Measurements from ENCODE around the gene PRDM16.
A peak's percentile ranks its signal among the peaks of the same experiment; 100 is the strongest.

Gene PRDM16

GRCh38 chr1:3062616-3063378 is 6.2 kb upstream of the PRDM16 start:
- DNase-seq (ENCODE audit: low read depth, low spot score) = no peak
- H3K9ac ChIP-seq (ENCODE audit: insufficient read length, low read depth) = peak overlapping the region; percentile 72
- TF ChIP-seq YY1 (IDR thresholded peaks at IDR 0.05; ENCODE audit: insufficient read depth, insufficient read length) (no peak), ZNF274 (IDR thresholded peaks at IDR 0.05; ENCODE audit: low read depth, low read length) (no peak), SUZ12 (IDR thresholded peaks at IDR 0.05; ENCODE audit: extremely low read depth, insufficient read depth, insufficient read length) (no peak)
- peaks cover 52% of the 10 kb centered on the region for H3K27me3 ChIP-seq (ENCODE audit: insufficient read depth, insufficient read length)
- peak overlapping the region; percentile 47 for H3K4me3 ChIP-seq (ENCODE audit: insufficient read length, low read depth)
- no peaks in the 10 kb centered on the region for H3K36me3 ChIP-seq (ENCODE audit: insufficient read depth, insufficient read length, low read length)
- peaks cover 14% of the 10 kb centered on the region for H3K4me1 ChIP-seq (ENCODE audit: insufficient read depth, insufficient read length)
- no peaks in the 10 kb centered on the region for H3K9me3 ChIP-seq (ENCODE audit: insufficient read depth, low read length)

GRCh38 chr1:3063379-3064295 is 5.4 kb upstream of the PRDM16 start:
- H3K4me3 ChIP-seq (ENCODE audit: insufficient read length, low read depth) = peak overlapping the region; percentile 47
- no peak for TF ChIP-seq YY1 (IDR thresholded peaks at IDR 0.05; ENCODE audit: insufficient read depth, insufficient read length)
- peak; percentile 25 for TF ChIP-seq SUZ12 (IDR thresholded peaks at IDR 0.05; ENCODE audit: extremely low read depth, insufficient read depth, insufficient read length)
- DNase-seq (ENCODE audit: low read depth, low spot score) = no peak
- H3K9ac ChIP-seq (ENCODE audit: insufficient read length, low read depth) = peak overlapping the region; percentile 72
- peaks cover 58% of the 10 kb centered on the region for H3K27me3 ChIP-seq (ENCODE audit: insufficient read depth, insufficient read length)
- H3K9me3 ChIP-seq (ENCODE audit: insufficient read depth, low read length) = no peaks in the 10 kb centered on the region
- peaks cover 14% of the 10 kb centered on the region for H3K4me1 ChIP-seq (ENCODE audit: insufficient read depth, insufficient read length)
- H3K36me3 ChIP-seq (ENCODE audit: insufficient read depth, insufficient read length, low read length) = no peaks in the 10 kb centered on the region

GRCh38 chr1:3064296-3064850 is 4.6 kb upstream of the PRDM16 start:
- Histone ChIP-seq H3K9me3 (ENCODE audit: insufficient read depth, low read length) (no peaks in the 10 kb centered on the region), H3K9ac (ENCODE audit: insufficient read length, low read depth) (no peak overlapping the region), H3K36me3 (ENCODE audit: insufficient read depth, insufficient read length, low read length) (no peaks in the 10 kb centered on the region), H3K4me1 (ENCODE audit: insufficient read depth, insufficient read length) (peaks cover 14% of the 10 kb centered on the region), H3K27me3 (ENCODE audit: insufficient read depth, insufficient read length) (peaks cover 56% of the 10 kb centered on the region), H3K4me3 (ENCODE audit: insufficient read length, low read depth) (no peak overlapping the region)
- no peak for DNase-seq (ENCODE audit: low read depth, low spot score)
- peak; percentile 12 for TF ChIP-seq SUZ12 (IDR thresholded peaks at IDR 0.05; ENCODE audit: extremely low read depth, insufficient read depth, insufficient read length)
- no peak for TF ChIP-seq ZNF274 (IDR thresholded peaks at IDR 0.05; ENCODE audit: low read depth, low read length)

GRCh38 chr1:3064901-3065300 is 4.1 kb upstream of the PRDM16 start:
- Histone ChIP-seq H3K4me3 (ENCODE audit: insufficient read length, low read depth) (no peak overlapping the region), H3K27me3 (ENCODE audit: insufficient read depth, insufficient read length) (peaks cover 58% of the 10 kb centered on the region)

GRCh38 chr1:3065396-3065795 is 3.6 kb upstream of the PRDM16 start:
- H3K4me1 ChIP-seq (ENCODE audit: insufficient read depth, insufficient read length) = peaks cover 14% of the 10 kb centered on the region
- no peaks in the 10 kb centered on the region for H3K9me3 ChIP-seq (ENCODE audit: insufficient read depth, low read length)
- TF ChIP-seq SUZ12 (IDR thresholded peaks at IDR 0.05; ENCODE audit: extremely low read depth, insufficient read depth, insufficient read length) (no peak), YY1 (IDR thresholded peaks at IDR 0.05; ENCODE audit: insufficient read depth, insufficient read length) (no peak), ZNF274 (IDR thresholded peaks at IDR 0.05; ENCODE audit: low read depth, low read length) (no peak)
- H3K9ac ChIP-seq (ENCODE audit: insufficient read length, low read depth) = no peak overlapping the region
- DNase-seq (ENCODE audit: low read depth, low spot score) = no peak
- H3K4me3 ChIP-seq (ENCODE audit: insufficient read length, low read depth) = no peak overlapping the region
- peaks cover 60% of the 10 kb centered on the region for H3K27me3 ChIP-seq (ENCODE audit: insufficient read depth, insufficient read length)
- H3K36me3 ChIP-seq (ENCODE audit: insufficient read depth, insufficient read length, low read length) = no peaks in the 10 kb centered on the region

More at GRCh38 chr1:3064901-3065300, 4.1 kb upstream of the PRDM16 start:
- Histone ChIP-seq H3K9me3 (ENCODE audit: insufficient read depth, low read length) (no peaks in the 10 kb centered on the region), H3K9ac (ENCODE audit: insufficient read length, low read depth) (no peak overlapping the region), H3K4me1 (ENCODE audit: insufficient read depth, insufficient read length) (peaks cover 14% of the 10 kb centered on the region), H3K36me3 (ENCODE audit: insufficient read depth, insufficient read length, low read length) (no peaks in the 10 kb centered on the region)
- no peak for DNase-seq (ENCODE audit: low read depth, low spot score)
- TF ChIP-seq SUZ12 (IDR thresholded peaks at IDR 0.05; ENCODE audit: extremely low read depth, insufficient read depth, insufficient read length) (no peak), YY1 (IDR thresholded peaks at IDR 0.05; ENCODE audit: insufficient read depth, insufficient read length) (no peak), ZNF274 (IDR thresholded peaks at IDR 0.05; ENCODE audit: low read depth, low read length) (no peak)

GRCh38 chr1:3065797-3066196 is 3.2 kb upstream of the PRDM16 start:
- Histone ChIP-seq H3K4me1 (ENCODE audit: insufficient read depth, insufficient read length) (peaks cover 11% of the 10 kb centered on the region), H3K4me3 (ENCODE audit: insufficient read length, low read depth) (no peak overlapping the region), H3K9me3 (ENCODE audit: insufficient read depth, low read length) (no peaks in the 10 kb centered on the region), H3K9ac (ENCODE audit: insufficient read length, low read depth) (no peak overlapping the region), H3K36me3 (ENCODE audit: insufficient read depth, insufficient read length, low read length) (no peaks in the 10 kb centered on the region), H3K27me3 (ENCODE audit: insufficient read depth, insufficient read length) (peaks cover 64% of the 10 kb centered on the region)
- no peak for TF ChIP-seq YY1 (IDR thresholded peaks at IDR 0.05; ENCODE audit: insufficient read depth, insufficient read length)
- TF ChIP-seq SUZ12 (IDR thresholded peaks at IDR 0.05; ENCODE audit: extremely low read depth, insufficient read depth, insufficient read length) = no peak
- no peak for TF ChIP-seq ZNF274 (IDR thresholded peaks at IDR 0.05; ENCODE audit: low read depth, low read length)
- DNase-seq (ENCODE audit: low read depth, low spot score) = no peak
